Stimulated activated CD4-positive, alpha-beta T cell treated with anti-CD3 and anti-CD28 coated beads, Interleukin-4, amount 100 ng/mL, for 48 hours (primary cell): ENCODE measurements around the gene C2orf68.
A peak's percentile ranks its signal among the peaks of the same experiment; 100 is the strongest.
"Not testable (repeated sequence)": the region's sequence is repeated elsewhere in the genome, so short reads cannot be mapped to it uniquely, and the experiment has no call there.

Experiments used
- DNase-seq, 2 donors: peaks; one replicate each; pipeline ENCODE4 v3.0.0-alpha.2; 2020; ENCODE audit warnings: low read depth in 2 of 2

Gene C2orf68

GRCh38 chr2:85599468-85600234 lies 12.2 kb downstream of the C2orf68 start:
- DNase-seq = no peak

DNA sequence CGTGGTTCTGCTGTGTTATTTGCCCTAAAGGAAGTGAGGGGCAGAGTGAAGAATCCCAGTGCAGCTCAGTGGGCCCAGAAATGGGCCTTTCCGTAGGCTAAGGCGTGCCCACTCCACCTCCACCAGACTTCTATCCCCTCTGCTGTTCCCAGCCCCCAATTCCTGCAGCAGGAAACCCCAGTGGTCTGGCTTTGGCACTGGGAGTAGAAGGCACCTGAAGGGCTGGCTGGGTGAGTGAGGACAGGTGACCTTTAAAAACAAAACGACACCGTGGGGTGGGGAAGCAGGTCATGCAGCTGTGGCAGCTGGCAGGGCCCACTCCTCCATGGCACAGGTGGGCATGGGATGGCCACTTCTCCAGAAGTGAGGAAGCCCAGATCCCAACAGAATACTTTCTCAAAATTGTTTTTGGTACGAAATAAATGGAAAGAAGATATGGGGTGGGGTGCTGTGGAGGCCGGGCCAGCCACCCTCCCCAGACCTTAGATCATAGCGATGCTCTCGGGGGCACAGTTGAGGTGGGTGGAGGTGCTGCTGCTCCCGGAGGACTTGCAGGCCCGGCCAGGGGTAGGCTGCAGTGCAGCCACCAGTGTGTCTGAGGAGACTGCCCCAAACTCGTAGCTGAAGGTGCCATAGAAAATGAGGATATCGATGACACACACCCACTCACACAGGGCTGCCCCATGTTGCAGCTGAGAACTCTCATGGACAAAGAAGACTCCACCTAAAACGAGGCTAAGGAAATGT lies 13.1 kb downstream of the C2orf68 start:
- no peak for DNase-seq

- DNase-seq = no peak
These were observed 14.6 kb downstream of the C2orf68 start for GRCh38 chr2:85597241-85597640.

DNA sequence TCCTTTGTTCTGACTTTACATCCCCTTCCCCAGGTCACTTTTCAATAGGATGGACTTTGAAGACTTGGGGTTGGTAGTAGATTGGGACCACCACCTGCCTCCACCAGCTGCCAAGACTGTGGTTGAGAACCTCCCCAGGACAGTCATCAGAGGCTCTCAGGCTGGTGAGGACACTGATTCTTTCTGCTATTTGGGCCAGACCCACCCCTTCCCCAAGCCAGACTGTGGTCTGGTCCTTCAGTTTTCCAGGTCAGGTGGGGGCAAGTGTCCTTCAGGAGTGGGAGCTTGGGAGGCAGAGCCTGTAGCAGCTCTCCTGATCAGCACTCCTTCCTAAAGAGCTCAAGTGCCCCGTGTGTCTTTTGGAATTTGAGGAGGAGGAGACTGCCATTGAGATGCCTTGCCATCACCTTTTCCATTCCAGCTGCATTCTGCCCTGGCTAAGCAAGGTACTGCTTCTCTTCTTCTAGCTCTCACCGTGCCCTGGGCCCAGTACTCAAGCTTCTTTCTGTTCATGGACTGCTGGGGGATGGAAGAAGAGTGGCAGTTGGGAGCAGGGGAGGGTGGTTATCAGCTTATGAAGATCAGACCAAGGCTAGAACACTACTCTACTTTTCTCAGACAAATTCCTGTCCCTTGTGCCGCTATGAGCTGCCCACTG lies 15.3 kb downstream of the C2orf68 start:
- no peak for DNase-seq

DNA sequence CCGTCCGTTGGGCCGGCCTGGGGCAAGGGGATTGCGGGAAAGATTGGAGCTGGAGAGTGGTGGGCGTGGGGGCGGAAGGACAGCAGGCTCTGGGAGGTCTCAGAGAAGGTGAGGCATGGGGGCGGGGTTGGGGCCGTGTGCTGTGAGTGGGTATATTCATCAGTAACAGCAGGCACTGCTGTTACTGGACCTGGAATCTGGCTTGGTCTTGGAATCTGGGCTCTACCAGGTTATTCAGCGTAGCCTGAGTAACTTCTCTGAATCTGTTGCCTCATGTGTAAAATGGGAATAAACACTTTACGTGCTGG lies 15.9 kb downstream of the C2orf68 start:
- no peak for DNase-seq

DNA sequence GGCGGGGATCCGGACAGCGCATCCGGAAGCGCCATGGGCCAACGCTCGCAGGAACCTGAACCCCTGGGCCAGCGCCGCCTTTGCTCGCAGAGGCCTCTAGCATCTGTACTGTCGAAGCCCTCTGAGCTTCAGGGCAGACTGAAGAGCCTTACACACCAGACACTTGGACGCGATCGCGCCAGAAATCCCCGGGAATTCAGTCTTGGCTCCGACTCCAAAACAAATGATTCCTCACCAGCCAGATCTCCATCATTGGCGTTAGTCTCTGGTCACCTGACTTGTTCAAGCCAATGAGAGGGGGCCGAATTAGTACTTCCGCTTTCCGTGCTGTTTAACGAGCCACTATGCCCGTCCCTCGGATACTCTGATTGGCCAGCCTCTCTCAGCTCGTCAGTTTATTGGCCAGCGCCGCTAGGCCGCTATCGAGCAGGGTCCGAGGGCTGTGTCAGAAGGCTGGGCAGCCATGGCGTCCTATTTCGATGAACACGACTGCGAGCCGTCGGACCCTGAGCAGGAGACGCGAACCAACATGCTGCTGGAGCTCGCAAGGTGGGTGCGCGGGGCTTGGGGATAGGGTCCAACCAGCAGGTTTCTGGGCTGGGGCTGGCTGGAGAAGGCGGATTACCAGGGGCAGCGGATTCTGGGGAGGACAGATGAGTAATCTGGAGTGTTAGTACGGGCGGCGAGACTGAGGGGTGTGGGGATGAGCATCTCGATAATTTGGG lies 16.4 kb downstream of the C2orf68 start, which contains the start of gene RNF181:
Gene RNF181 (plus strand): TSS at position 445 of the 725 bp plus-strand sequence. CDS start 19 bp downstream, at position 464.
- DNase-seq = peak; percentile 81 to 89

GRCh38 chr2:85594715-85595300 lies 17.1 kb downstream of the C2orf68 start:
- DNase-seq = no peak

DNA sequence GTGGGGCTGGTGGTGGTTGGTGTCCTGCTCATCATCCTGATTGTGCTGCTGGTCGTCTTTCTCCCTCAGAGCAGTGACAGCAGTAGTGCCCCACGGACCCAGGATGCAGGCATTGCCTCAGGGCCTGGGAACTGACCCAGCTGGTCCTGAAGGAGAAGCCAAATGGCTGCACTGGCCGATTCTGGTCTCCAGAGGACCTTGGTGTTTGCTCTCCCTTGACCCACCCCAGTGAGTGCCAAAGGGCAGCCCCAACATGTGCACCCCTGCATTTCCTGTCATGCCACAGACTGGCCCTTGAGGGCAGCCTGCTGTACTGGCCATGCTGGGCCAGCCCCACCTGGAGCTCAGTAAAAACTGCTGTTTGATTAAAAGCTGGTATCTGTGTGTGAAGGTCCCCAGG lies 18.8 kb downstream of the C2orf68 start:
- DNase-seq = no peak

- DNase-seq = not testable (repeated sequence)
These were observed 19.6 kb downstream of the C2orf68 start for GRCh38 chr2:85592299-85592698.

DNA sequence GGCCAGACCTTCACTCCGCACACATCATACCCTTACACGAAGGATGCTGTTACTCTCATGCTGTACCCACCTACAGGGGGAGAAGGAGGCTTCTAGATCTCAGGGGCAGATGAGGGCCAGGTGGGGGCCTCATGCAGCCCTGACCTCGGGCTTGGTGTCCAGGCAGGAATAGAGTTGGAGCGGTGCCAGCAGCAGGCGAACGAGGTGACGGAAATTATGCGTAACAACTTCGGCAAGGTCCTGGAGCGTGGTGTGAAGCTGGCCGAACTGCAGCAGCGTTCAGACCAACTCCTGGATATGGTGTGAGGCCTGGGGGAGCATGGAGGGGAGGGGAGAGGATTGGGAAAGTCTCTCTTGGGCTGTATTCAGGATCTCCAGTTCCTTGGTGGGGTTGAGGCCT lies 20.3 kb downstream of the C2orf68 start:
- no peak for DNase-seq

GRCh38 chr2:85590950-85591349 lies 20.9 kb downstream of the C2orf68 start:
- no peak for DNase-seq

- no peak for DNase-seq
These were observed 21.7 kb downstream of the C2orf68 start for GRCh38 chr2:85589982-85590791.

- DNase-seq = no peak
These were observed 22.7 kb downstream of the C2orf68 start for GRCh38 chr2:85589181-85589580.

- no peak for DNase-seq
These were observed 23.2 kb downstream of the C2orf68 start for GRCh38 chr2:85588645-85589044.

DNA sequence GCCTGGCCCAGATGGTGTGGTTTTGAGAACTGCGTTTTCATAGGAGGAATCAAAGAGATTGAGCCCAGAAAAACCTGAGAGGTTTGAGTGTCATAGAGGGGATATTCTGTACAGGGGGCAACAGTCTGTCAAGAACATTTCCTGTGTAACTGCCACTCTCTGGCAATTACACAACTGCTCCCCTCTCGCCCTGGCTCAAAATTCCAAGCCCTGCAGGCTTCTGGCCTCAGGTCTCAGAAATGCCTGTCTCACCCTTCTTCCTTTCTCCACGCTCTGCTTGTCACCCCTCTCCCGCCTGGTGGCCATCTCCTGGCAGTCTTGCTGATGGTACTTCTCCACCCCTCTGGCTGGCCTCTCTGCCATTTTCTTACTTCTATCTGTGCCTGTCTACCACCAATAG lies 23.6 kb downstream of the C2orf68 start:
- DNase-seq = no peak

DNA sequence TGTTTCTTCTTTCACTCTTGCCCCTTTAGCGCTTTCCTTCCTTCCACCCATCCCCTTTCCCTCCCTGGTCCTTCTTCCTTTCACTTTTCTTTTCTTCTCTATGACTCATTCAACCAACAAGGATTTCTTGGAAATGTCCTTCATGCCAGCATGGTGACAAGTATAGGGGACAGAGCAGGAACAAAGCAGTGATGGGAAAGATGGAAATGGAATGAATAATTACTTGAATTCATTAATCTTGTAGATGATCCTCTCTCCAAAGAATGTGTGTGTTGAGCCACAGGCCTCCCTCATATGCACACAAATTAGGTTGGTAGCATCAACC lies 26.1 kb downstream of the C2orf68 start:
- DNase-seq = no peak

DNA sequence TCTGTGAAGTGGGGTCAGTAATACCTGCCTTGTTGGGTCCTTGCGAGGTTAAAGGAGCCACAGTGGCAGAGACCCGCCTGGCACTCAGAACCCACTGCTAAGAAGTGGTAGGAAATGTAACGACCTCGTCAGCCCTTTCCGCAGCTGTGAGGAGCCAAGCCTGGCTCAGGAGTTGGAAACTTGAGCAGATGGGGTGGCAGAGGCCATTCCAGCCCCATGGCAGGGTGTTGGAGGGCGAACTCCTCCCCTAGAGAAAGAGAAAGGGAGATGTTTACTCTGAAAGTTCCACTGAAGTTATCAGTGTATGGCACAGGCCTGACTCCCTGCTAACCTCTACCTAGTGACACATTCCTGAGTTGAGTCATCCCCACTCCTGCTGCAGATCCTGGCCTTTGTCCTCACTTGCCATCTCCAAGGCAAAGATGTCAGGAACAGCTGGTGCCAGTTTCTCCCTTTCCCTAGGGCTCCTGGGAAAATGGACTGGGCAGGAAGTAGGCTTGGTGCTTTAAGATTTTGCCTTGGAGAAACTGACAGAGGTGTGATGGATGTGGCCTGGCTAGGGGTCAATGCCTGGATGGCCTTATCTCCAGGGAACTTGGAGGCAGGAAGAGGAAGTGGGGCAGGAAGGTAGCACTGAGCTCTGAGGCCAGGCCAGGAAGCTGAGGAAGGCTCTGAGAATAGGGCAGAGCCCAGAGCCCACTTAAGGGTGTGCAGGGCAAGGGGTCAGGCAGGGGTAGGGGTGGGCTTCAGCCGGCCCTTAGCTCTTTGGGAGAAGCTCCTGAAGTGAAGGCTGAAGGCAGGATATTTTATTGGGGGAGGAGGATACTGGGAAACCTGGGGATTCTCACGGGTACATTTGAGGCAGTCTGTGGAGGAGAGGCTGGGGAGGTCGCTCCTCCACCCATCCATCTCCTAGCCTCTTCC lies 26.7 kb downstream of the C2orf68 start:
- no peak for DNase-seq

DNA sequence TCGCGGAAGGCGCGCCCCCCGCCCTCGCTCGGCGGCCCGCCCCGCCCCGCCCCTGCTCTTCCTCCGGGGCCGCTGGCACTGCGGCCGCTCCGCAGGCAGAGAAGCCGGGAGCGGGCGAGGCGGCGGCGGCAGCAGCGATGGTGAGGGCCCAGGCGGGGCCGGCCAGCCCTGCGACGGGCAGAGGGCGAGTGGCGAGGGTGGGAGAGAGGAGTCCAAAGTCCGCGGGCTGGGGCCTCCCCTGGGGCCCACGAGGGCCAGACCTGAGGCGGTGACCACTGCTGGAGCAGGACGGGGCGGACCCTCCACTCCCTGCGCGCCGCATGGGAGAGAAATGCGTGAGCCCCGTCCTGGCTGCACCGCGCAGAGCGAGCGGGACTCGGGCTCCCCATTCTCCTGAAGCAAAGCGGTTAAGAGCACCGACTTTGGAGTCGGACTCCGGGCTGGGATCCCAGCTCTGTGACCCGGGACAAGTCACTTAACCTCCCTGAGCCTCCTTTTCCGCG lies 27.5 kb downstream of the C2orf68 start, which contains the start of gene VAMP5:
Gene VAMP5 (plus strand): TSS at position 78 of the 503 bp plus-strand sequence. CDS start 60 bp downstream, at position 138.
- no peak for DNase-seq

DNA sequence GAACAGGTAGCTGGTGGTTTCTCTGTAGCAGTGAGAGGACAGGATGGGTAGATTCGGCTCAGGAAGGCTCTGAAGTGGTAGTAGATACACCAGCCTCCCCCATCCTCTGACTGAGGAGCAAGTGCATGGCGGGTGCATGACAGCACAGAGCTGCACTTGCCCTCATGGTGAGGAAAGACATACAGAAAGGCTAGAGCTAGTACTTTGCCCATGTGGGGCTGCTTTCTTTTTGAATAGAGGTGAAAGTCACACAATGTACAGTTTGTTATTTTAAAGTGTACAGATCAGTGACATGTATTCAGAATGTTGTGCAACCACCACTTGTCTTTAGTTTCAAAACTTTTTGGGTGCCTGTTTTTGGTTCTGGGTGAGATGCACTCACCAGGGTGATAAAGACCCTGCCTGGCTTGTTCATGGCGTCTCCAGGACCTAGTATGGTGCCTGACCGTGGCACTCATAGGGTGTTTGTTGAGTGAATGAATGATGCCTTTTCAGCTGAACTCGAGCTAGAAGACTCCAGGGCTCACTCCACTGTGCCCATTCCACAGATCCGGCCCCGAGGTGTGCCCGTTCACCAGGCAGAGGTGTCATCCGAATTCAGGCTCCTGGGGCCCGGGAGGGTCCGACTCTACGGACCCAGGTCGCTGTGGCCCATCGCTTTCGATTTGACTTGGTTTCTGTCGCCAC lies 28.1 kb downstream of the C2orf68 start:
- DNase-seq = no peak
